GM10248 (cell line): ENCODE results near the gene PCED1B.

Experiments
- CTCF ChIA-PET: fragments of 300-600 bp; sonication (Branson Sonifier 250); formaldehyde crosslinking; extraction: SDS; loops from one replicate; lab custom pipeline; 2021; ENCODE audit warnings: antibody characterized with exemption; lab: Yijun Ruan, JAX
- POLR2A ChIA-PET: fragments of 350-650 bp; sonication (Branson Sonifier 250); formaldehyde crosslinking; extraction: SDS; loops from one replicate; lab custom pipeline; 2020; ENCODE audit warnings: antibody characterized with exemption; lab: Yijun Ruan, JAX
- DNase-seq: peaks from one replicate; pipeline ENCODE4 v3.0.0; 2012; ENCODE audit errors: extremely low spot score
- TF ChIP-seq, protein P1 (sequence below): IDR thresholded peaks from 2 replicates; pipeline ENCODE4 v1.5.1; 2012; ENCODE audit warnings: mild to moderate bottlenecking, low read depth; ENCODE audit errors: extremely low read depth, missing control alignments, control extremely low read depth

PCED1B gene

DNA sequence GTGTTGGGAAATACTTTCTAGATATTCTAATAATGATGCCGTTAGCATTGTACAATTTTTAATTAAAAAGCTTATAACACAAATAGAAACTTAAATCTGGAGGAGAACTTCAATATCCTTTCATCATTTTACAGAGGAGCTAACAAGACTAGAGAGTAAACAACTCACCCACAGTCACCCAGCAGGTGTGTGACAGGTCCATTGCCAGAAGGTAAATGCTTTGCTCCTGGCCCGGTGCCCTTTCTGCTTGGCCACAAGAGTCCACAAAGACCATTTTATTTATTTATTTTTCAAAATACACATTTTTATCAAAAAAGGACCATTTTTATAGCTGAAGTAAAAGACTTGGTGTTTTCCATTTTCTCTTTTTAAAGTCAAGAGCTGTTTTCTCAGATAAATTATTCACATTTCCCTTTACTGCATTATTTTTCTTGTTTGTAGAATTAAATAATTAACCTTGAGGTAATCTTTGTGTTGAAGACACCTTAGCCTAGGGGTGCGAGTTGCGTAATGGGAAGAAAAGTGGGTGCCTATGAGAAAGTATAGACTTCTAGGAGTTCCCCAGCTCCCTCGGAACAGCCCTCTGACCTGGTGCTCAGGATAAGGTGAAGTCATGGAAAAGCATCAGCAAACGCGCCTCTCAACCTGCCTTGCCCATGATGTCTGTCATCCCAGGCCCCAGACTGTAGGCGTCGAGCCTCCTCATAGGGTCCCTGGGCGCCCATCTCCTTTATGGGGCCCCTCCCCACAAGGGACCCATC lies 26.7 kb downstream of the PCED1B start:
- ChIA-PET CTCF (interaction anchor here (1.0 to 1.7 kb wide), 3 partner anchors 10 to 12 kb away, joined by 3 to 5 read pairs (median 4); no protein-coding TSS in a partner anchor), POLR2A (no interaction called here)
- no peak for DNase-seq
- TF ChIP-seq, protein P1, sequence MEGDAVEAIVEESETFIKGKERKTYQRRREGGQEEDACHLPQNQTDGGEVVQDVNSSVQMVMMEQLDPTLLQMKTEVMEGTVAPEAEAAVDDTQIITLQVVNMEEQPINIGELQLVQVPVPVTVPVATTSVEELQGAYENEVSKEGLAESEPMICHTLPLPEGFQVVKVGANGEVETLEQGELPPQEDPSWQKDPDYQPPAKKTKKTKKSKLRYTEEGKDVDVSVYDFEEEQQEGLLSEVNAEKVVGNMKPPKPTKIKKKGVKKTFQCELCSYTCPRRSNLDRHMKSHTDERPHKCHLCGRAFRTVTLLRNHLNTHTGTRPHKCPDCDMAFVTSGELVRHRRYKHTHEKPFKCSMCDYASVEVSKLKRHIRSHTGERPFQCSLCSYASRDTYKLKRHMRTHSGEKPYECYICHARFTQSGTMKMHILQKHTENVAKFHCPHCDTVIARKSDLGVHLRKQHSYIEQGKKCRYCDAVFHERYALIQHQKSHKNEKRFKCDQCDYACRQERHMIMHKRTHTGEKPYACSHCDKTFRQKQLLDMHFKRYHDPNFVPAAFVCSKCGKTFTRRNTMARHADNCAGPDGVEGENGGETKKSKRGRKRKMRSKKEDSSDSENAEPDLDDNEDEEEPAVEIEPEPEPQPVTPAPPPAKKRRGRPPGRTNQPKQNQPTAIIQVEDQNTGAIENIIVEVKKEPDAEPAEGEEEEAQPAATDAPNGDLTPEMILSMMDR, result no peak

DNA sequence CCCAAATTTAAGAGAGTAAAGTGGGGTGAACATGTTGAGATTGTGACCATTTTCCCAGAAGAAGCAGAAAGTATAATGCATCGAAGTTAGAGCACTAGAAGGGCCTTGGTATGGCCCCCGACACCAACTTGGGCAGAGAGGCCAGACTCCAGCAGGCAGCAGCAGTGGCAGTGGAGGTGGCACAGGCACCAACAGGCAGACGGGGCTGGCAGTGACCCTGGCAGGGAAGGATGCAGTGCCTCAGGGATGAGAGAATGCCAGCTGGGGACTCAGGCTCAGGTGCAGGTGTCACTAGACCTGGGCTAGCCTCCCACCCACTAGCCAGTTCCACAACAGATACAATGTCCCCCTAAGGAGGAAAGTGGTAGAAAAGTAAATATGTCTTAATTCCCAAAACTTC lies 28.0 kb downstream of the PCED1B start:
- CTCF ChIA-PET, result no interaction called here
- TF ChIP-seq, protein P1, result no peak
- POLR2A ChIA-PET, result no interaction called here
- no peak for DNase-seq

DNA sequence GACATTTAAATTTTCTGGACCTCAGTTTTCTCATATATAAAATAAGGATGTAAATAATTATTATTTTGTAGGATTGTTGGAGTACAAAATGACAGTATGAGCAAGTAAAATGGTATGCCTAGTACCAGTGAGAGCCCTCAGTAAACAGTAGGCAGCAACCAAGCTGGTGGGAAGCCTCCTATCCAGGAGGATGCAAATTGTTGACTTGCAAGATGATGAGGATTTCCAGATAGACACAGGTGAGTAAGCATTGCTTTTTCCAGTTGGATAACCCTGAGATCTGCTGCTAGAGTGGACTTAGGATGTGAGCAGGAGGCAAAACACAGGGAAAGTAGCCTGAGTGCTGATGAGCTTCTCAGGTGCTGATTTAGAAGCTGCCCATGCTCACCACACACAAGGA lies 28.5 kb downstream of the PCED1B start:
- POLR2A ChIA-PET, result no interaction called here
- CTCF ChIA-PET, result no interaction called here
- TF ChIP-seq, protein P1, result no peak
- no peak for DNase-seq

DNA sequence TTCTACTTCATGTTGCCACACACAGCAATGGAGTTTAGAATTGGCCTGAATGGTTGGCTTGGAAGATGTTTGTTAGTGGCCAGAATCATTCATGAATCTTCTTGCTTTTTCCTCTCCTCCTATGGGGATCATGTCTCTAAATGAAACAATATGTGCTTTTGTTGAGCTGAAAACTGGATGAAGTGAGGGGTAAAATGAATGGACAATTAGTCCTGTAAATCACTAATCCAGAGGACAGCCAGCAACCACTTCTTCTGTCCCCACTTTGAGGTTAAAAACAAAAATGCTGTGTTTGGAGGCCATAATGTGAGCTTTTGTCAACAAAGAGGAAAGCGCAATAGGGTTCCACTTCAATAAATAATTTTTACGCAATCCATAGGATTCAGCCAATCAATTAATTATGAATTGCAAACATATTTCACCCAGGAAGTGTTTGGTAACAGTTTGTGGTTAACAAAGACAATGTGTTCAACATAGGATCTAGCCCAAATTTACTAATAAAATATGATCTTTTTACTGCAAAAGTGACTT lies 30.7 kb downstream of the PCED1B start:
- ChIA-PET CTCF (interaction anchor here (1.0 to 1.1 kb wide), 2 partner anchors 10 to 22 kb away, joined by 3 read pairs; no protein-coding TSS in a partner anchor), POLR2A (no interaction called here)
- TF ChIP-seq, protein P1, result no peak
- DNase-seq, result no peak

DNA sequence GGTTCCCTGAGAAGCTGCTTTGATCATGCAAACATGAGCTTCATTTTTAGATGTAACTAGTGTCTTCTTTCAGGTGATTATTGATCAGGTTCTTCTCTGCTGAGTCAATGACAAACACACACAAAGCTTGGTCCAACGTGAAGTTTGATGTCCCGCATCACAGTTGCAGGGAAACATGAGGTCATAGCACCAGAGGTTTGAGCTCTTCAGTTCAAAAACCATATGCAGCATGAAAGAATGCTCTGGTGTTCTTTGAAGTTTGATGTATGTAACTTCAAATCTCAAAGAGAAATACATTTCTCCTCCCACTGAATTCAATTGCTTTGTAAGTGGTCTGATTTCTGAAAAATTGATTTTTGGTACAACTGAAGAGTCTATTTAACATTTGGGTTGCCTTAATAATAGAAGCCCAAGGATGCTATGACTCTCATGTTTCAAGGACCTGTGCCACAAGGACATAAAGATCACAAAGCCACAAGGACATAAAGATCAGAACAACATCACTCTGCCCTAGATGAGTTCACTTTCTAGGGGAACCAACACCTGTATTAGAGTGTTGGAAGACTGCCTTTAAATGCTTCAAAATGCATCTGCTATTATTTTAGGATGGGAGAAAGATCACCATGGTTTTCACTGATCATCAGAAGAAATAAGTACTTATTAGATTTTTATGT lies 31.4 kb downstream of the PCED1B start:
- TF ChIP-seq, protein P1, result no peak
- POLR2A ChIA-PET, result no interaction called here
- CTCF ChIA-PET, result interaction anchor here (1.0 to 1.1 kb wide), 2 partner anchors 9 to 21 kb away, joined by 3 read pairs; no protein-coding TSS in a partner anchor
- DNase-seq, result no peak

DNA sequence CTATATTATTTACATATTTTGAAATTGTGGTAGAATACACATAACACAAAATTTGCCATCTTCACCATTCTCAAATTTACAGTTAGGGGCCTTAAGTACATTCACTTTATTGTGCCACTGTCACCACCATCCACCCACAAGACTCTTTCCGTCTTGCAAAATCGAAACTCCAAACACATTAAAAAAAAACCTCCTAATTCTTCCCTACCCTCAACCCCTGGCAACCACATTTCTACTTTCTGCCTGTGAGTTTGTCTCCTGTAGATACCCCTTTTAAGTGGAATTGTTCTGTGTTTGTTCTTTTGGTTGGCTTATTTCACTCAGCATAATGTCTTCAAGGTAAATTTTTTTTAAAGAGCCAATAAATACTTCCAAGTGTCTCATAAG lies 32.0 kb downstream of the PCED1B start:
- ChIA-PET POLR2A (no interaction called here), CTCF (no interaction called here)
- no peak for DNase-seq
- TF ChIP-seq, protein P1, result no peak
